Measurements from ENCODE around the gene NAV1.

- TF ChIP-seq CTCF (IDR thresholded peaks at IDR 0.05; ENCODE audit: control extremely low read depth in 1 of 3, insufficient read depth in 1 of 3, low read depth in 1 of 3, low read length in 3 of 3) = no peak
- no peak for TF ChIP-seq KDM4A (IDR thresholded peaks at IDR 0.05; ENCODE audit: low read depth, low read length, severe bottlenecking)
- TF ChIP-seq POLR2A (IDR thresholded peaks at IDR 0.05; ENCODE audit: control extremely low read depth in 1 of 2, low read depth in 2 of 2, low read length in 2 of 2) = no peak
- no peak for TF ChIP-seq MAX (IDR thresholded peaks at IDR 0.05)
- TF ChIP-seq KDM1A (IDR thresholded peaks at IDR 0.05; ENCODE audit: borderline replicate concordance, low read length) = no peak
- no peak for TF ChIP-seq EP300 (IDR thresholded peaks at IDR 0.05; ENCODE audit: borderline replicate concordance in 1 of 2, low read depth in 2 of 2, low read length in 2 of 2)
Observed at GRCh38 chr1:201535919-201536245, 3.0 kb upstream of the NAV1 start.

Data from H1 (cell line).